Peyer's patch (tissue), 4 donors: Measurements from ENCODE around the gene CBX5. TPM values are rescaled to one million over a fixed set of nuclear protein-coding genes. Genes with fewer than 3 reads are reported as not detected.
"Not testable (repeated sequence)": the region's sequence is repeated elsewhere in the genome, so short reads cannot be mapped to it uniquely, and the experiment has no call there.

ENCODE experiments used
- DNase-seq, 3 donors: peaks; one replicate each; pipeline ENCODE4 v3.0.0-alpha.2; 2017 to 2019
- H3K27ac ChIP-seq, 4 donors: fragments of 200-600 bp; sonication (generic); one replicate each; pipeline ENCODE4 v1.5.1; 2016 to 2019
- H3K27me3 ChIP-seq, 2 donors: fragments of 200-600 bp; sonication (generic); one replicate each; pipeline ENCODE4 v1.5.1; 2019
- H3K36me3 ChIP-seq, 3 donors: fragments of 200-600 bp; sonication (generic); one replicate each; pipeline ENCODE4 v1.5.1; 2016 to 2019
- H3K4me1 ChIP-seq, 4 donors: fragments of 200-600 bp; sonication (generic); one replicate each; pipeline ENCODE4 v1.5.1; 2016 to 2019
- H3K4me3 ChIP-seq, 4 donors: fragments of 200-600 bp; sonication (generic); 1 replicate in 3 of 4; 2 replicates in 1 of 4; pipeline ENCODE4 v1.5.1; 2016 to 2019; ENCODE audit warnings: mild to moderate bottlenecking in 1 of 4
- H3K9me3 ChIP-seq, 4 donors: fragments of 200-600 bp; sonication (generic); one replicate each; pipeline ENCODE4 v1.5.1; 2016 to 2019; ENCODE audit warnings: mild to moderate bottlenecking in 1 of 4
- POLR2A ChIP-seq, 2 donors: fragments of 450-650 bp; IDR thresholded peaks; one replicate each; pipeline ENCODE4 v1.5.1; 2017; ENCODE audit warnings: antibody characterized with exemption in 2 of 2, mild to moderate bottlenecking in 2 of 2, moderate library complexity in 2 of 2
- total RNA-seq, 4 donors: library from RNA; depleted of rRNA; stranded (reverse); fragments of >200 nt; gene quantifications; one replicate each; pipeline ENCODE4 v1.1.0, GENCODE V29; 2016
- TF ChIP-seq, protein P1 (sequence below), 6 experiments: fragments of 450-650 bp in 4 of 6; fragments of 200-600 bp in 2 of 6; sonication (generic) in 1 of 6; IDR thresholded peaks; one replicate each; pipeline ENCODE4 v1.5.1; 2017 to 2019; ENCODE audit warnings: antibody characterized with exemption in 6 of 6, mild to moderate bottlenecking in 3 of 6, moderate library complexity in 1 of 6

The CBX5 gene
- total RNA-seq, 4 donors from 2014 or later = 14.9 to 33.0 (median 20.4) TPM

DNA sequence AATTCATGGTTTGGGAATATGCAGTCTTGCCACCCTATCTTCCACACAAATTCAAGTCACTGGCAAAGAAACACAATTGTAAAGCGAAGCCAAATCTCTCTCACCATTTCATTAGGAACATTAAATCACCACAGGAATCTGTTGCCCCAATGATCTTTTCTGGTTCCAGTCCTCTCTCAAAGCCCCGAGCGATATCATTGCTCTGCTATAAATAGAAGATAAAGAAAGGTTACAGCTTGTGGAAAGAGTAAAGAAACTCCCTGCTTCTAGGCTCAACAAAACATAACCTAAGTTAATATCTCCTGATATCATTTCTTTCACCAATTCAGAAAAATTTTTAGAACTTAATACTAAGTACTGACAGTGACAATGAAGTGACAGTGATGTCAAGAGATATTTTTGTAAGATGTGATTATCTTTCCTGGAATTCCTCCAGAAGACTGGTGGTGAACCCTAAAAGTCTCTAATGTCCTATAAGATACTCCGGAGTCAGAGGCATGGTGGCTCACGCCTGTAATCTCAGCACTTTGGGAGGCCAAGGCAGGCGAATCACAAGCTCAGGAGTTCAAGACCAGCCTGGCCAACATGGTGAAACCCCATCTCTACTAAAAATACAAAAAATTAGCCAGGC lies 33.8 kb downstream of the CBX5 start:
- peaks cover 0 to 44% (median 0%) of the 10 kb centered on the region in 3 donors for H3K36me3 ChIP-seq
- no peak overlapping the region for H3K4me3 ChIP-seq
- no peaks in the 10 kb centered on the region for H3K27me3 ChIP-seq
- TF ChIP-seq, protein P1, sequence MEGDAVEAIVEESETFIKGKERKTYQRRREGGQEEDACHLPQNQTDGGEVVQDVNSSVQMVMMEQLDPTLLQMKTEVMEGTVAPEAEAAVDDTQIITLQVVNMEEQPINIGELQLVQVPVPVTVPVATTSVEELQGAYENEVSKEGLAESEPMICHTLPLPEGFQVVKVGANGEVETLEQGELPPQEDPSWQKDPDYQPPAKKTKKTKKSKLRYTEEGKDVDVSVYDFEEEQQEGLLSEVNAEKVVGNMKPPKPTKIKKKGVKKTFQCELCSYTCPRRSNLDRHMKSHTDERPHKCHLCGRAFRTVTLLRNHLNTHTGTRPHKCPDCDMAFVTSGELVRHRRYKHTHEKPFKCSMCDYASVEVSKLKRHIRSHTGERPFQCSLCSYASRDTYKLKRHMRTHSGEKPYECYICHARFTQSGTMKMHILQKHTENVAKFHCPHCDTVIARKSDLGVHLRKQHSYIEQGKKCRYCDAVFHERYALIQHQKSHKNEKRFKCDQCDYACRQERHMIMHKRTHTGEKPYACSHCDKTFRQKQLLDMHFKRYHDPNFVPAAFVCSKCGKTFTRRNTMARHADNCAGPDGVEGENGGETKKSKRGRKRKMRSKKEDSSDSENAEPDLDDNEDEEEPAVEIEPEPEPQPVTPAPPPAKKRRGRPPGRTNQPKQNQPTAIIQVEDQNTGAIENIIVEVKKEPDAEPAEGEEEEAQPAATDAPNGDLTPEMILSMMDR (IDR thresholded peaks at IDR 0.05) = no peak
- TF ChIP-seq POLR2A (IDR thresholded peaks at IDR 0.05) = no peak
- no peaks in the 10 kb centered on the region for H3K4me1 ChIP-seq
- no peaks in the 10 kb centered on the region for H3K9me3 ChIP-seq
- H3K27ac ChIP-seq = no peak overlapping the region
- DNase-seq = no peak

DNA sequence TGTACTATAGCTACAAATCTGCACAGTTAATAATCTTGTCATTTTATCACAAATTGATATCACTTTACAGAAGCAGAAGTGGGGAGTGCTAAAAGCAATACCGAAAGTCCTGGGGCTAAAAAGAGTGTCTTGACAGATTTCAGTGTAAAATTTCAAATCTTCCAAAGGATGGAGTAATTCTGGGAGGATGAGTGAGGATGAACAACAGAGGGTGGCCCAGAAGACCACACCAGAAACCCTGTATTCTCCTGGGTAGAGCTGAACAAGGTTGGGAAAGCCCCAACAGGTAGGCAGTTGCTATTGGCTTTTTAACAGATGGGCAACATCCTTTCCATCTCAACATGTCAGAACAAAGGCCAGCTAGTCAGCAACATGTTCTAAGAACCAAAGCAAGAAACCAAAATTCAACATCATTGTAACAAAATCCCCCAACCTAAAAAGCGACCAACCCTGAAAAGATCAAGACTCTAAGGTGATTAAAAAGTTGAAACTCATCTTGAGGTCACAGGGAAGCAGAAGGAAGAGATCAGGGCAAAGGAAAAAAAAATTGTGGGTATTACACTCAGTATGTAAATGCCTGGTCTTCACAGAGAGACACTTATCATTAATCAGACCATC lies 38.8 kb downstream of the CBX5 start:
- Histone ChIP-seq H3K9me3 (no peaks in the 10 kb centered on the region), H3K27me3 (no peaks in the 10 kb centered on the region), H3K4me1 (no peaks in the 10 kb centered on the region), H3K27ac (no peak overlapping the region), H3K36me3 (peaks cover 0 to 58% (median 0%) of the 10 kb centered on the region in 3 donors), H3K4me3 (no peak overlapping the region)
- no peak for DNase-seq
- no peak for TF ChIP-seq POLR2A (IDR thresholded peaks at IDR 0.05)

DNA sequence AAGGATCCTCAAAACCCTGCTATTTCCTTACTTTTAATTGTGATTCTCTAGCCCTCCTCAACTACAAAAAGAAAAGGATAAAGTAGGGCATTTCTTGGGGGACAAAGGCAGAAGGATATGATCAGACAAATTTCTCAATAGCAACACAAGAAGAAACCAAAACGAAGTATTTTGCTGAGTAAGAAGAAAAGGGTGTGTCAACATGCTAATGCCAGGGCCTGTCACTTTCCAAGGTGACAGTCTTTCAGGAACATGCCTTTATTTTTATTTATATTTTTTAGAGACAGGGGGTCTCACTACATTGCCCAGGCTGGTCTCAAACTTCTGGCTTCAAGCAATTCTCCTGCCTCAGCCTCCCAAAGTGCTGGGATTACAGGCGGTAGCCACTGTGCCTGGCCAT lies 39.8 kb downstream of the CBX5 start:
- Histone ChIP-seq H3K9me3 (no peaks in the 10 kb centered on the region), H3K27me3 (no peaks in the 10 kb centered on the region), H3K27ac (no peak overlapping the region), H3K4me3 (no peak overlapping the region), H3K36me3 (peaks cover 0 to 48% (median 0%) of the 10 kb centered on the region in 3 donors), H3K4me1 (no peaks in the 10 kb centered on the region)
- DNase-seq = no peak
- no peak for TF ChIP-seq POLR2A (IDR thresholded peaks at IDR 0.05)
- TF ChIP-seq, protein P1 (IDR thresholded peaks at IDR 0.05) = no peak

DNA sequence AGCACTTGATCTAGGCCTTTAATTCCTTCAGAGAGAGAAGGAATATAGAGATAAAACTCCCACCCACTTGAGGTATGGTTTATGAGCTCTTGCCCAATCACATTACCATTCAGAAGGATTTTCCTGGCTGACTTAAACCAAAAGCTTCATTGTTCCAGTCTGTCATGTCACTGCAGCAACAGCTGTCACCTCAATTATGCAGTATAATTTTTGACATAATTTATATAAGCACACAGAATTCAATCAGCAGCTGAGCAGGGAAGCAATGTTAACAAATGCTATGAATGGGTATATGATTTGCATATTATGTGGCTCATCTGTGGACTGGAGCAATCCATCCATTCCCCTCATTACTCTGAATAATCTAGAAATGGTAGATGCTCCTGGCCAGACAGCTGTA lies 40.3 kb downstream of the CBX5 start:
- TF ChIP-seq POLR2A (IDR thresholded peaks at IDR 0.05) = no peak
- TF ChIP-seq, protein P1 (IDR thresholded peaks at IDR 0.05) = no peak
- Histone ChIP-seq H3K27ac (no peak overlapping the region), H3K9me3 (no peaks in the 10 kb centered on the region), H3K36me3 (peaks cover 0 to 46% (median 0%) of the 10 kb centered on the region in 3 donors), H3K4me1 (no peaks in the 10 kb centered on the region), H3K4me3 (no peak overlapping the region), H3K27me3 (no peaks in the 10 kb centered on the region)
- DNase-seq = no peak

DNA sequence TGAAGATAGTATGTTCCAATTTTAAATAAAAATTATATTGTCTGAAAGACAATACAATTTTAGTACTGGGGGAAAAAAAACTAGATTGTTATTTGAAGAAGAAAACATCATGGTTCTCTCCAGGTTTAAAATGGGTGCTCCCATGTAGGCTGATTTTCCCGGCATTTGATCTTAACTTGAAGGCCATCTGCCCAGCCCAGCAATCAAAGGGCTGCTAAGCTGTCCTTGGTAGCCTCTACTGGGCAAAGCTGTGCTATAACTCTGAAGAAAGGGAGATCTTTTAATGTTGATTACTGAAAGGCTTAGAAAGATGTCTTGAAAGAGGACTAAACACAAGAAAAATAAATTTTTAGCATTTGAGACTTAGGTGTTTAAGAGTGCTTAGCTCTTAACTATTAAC lies 41.4 kb downstream of the CBX5 start:
- Histone ChIP-seq H3K36me3 (peaks cover 0 to 43% (median 0%) of the 10 kb centered on the region in 3 donors), H3K4me1 (no peaks in the 10 kb centered on the region), H3K27me3 (no peaks in the 10 kb centered on the region), H3K4me3 (no peak overlapping the region), H3K27ac (no peak overlapping the region), H3K9me3 (no peaks in the 10 kb centered on the region)
- TF ChIP-seq, protein P1 (IDR thresholded peaks at IDR 0.05) = no peak
- TF ChIP-seq POLR2A (IDR thresholded peaks at IDR 0.05) = no peak
- no peak for DNase-seq

DNA sequence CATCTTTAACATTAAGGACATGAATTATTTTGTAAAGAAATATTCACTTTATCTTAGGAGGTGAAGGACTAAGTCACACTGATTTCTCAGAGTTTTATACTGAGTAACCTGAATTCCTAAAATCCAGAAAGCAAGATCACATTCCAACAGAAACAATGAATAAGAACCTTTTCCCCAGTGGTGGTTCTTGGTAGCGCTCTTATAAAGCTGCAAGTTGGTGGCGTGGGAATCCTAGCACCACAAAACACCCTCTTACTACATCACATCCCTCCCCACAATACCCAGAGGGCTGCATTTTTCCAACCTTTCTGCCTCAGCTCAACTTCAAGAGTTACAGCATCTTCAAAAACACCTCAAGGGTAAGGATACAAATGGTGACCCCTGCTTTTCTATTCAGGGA lies 47.1 kb downstream of the CBX5 start:
- Histone ChIP-seq H3K36me3 (no peaks in the 10 kb centered on the region), H3K4me3 (no peak overlapping the region), H3K4me1 (no peaks in the 10 kb centered on the region), H3K27me3 (no peaks in the 10 kb centered on the region), H3K9me3 (no peaks in the 10 kb centered on the region), H3K27ac (no peak overlapping the region)
- DNase-seq = no peak
- TF ChIP-seq, protein P1 (IDR thresholded peaks at IDR 0.05) = no peak
- no peak for TF ChIP-seq POLR2A (IDR thresholded peaks at IDR 0.05)

DNA sequence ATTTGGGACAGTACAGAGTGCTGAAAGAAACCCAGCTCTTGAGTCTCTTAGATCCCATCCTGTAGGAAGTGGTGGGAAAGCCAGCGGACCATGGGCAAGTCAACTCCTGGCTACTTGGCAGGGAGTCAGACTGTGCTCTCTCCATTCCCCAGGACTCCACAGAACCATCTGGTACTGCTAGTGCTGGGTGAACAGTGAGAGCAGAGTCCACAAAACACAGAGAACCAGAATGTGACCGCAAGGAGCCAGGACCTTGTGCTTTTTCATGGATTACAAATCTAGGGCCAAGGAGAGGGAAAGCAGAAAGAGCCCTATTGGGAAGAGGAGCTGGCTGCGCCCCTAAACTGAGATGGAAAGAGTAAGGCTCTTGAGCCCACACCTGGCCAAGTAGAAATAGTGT lies 48.7 kb downstream of the CBX5 start:
- not testable (repeated sequence) for H3K9me3 ChIP-seq, H3K27me3 ChIP-seq, H3K36me3 ChIP-seq, H3K4me3 ChIP-seq, H3K27ac ChIP-seq, H3K4me1 ChIP-seq, DNase-seq
